ENCODE measurements around the gene PALD1. TPM values are rescaled to one million over a fixed set of nuclear protein-coding genes. Genes with fewer than 3 reads are reported as not detected.
A peak's percentile ranks its signal among the peaks of the same experiment; 100 is the strongest.

Gene PALD1
- total RNA-seq, 2 donors from 2014 or later: 0.20 to 4.8 TPM

GRCh38 chr10:70508912-70509756 lies 30.6 kb downstream of the PALD1 start:
- Mint-ChIP-seq H3K9me3 (no peaks in the 10 kb centered on the region), H3K36me3 (no peaks in the 10 kb centered on the region), H3K27ac (no peak overlapping the region)
- DNase-seq (ENCODE audit: low spot score in 2 of 2) (no peak), ATAC-seq (no peak)

DNA sequence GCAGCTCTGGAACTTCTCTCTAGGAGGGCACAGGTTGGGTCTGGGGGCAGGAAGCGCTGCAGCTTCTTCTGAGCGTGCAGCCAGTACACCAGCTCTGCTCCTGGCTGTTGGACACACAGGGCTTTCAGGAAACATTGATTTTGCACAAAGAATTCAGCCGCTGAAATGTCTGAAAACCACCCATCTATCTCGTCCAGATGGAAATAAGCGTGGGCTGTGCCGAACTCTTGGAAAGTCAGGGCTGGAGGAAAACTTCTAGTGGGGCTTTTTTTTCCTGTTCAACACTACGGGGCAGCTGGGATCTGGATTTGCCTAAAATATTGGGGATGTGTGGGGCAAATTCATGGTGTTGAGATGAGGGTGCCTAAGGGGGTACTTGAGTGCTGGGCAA lies 31.2 kb downstream of the PALD1 start:
- Mint-ChIP-seq H3K9me3 (no peaks in the 10 kb centered on the region), H3K27ac (no peak overlapping the region), H3K36me3 (no peaks in the 10 kb centered on the region)
- ATAC-seq: no peak
- DNase-seq (ENCODE audit: low spot score in 2 of 2): no peak

DNA sequence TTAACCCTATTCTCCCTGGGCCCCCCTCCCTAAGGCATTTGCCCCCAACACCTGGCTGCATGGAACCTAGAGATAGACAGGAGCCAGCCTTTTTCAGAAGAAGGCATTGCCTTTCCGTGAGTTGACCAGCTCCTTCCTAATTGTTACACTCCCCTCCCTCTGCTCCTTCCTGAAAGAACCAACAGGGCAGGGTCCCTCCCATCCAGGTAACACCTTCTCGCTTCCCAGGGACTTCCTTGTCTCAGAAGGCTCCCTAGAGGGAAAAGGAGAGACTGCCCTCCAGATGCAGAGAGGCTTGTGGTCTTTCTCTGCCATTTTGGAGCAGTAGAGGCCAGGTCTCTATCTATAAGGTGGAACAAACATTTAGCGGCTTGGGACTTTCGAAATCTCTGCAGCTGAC lies 31.9 kb downstream of the PALD1 start:
- ATAC-seq: no peak
- no peak for DNase-seq (ENCODE audit: low spot score in 2 of 2)
- Mint-ChIP-seq H3K9me3 (no peaks in the 10 kb centered on the region), H3K36me3 (no peaks in the 10 kb centered on the region), H3K27ac (no peak overlapping the region)

DNA sequence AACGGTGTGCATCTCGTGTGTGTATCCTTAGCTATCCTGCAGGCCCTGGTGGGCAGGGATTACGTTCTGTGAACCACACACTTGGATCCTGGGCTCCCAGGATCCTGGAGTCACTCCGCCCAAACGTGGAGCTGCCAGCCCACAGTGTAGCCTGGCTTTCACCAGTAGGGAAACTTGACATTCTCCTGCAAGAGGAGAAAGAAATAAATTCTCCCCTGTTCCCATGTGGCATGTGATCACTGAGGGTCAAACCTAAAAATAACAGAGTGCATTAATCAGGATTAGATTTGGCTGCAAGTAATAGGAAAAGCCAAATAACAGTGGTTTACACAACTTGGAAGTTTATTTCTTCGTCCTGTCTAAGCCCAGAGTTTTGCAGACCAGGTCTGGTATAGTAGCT lies 32.3 kb downstream of the PALD1 start:
- no peak for DNase-seq (ENCODE audit: low spot score in 2 of 2)
- no peaks in the 10 kb centered on the region for H3K36me3 Mint-ChIP-seq
- no peak overlapping the region for H3K27ac Mint-ChIP-seq
- ATAC-seq: no peak
- H3K9me3 Mint-ChIP-seq: no peaks in the 10 kb centered on the region

- H3K36me3 Mint-ChIP-seq: no peaks in the 10 kb centered on the region
- no peak for DNase-seq (ENCODE audit: low spot score in 2 of 2)
- no peak overlapping the region for H3K27ac Mint-ChIP-seq
- no peak for ATAC-seq
- H3K9me3 Mint-ChIP-seq: no peaks in the 10 kb centered on the region
Observed at GRCh38 chr10:70512149-70512639, 33.6 kb downstream of the PALD1 start.

- DNase-seq (ENCODE audit: low spot score in 2 of 2) (peak in 1 of 2 donors; percentile 63), ATAC-seq (peak; percentile 62 to 96)
- H3K9me3 Mint-ChIP-seq: no peaks in the 10 kb centered on the region
- no peaks in the 10 kb centered on the region for H3K36me3 Mint-ChIP-seq
- H3K27ac Mint-ChIP-seq: no peak overlapping the region
Observed at GRCh38 chr10:70513848-70514309, 35.3 kb downstream of the PALD1 start.

DNA sequence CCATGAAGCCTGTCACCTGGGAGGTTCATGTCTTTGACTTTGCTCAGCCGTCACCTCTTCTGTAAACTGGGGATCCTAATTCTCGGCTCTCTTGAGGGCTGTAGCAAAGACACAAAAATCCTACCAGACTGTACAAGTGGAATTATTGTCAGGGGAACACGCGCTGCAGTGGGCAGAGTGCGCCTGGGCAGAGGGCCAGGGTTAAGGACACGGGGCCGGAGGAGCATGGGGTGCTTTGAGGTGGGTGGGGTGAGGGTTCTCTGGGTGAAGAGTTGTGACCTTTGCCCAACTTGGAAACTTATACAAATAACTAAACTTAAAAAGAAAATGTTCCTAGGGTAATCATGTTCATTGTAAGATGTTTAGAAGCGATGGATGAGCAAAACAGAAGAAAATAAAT lies 36.0 kb downstream of the PALD1 start:
- H3K27ac Mint-ChIP-seq: peak overlapping the region in 1 of 2 donors; percentile 19
- DNase-seq (ENCODE audit: low spot score in 2 of 2): no peak
- H3K9me3 Mint-ChIP-seq: no peaks in the 10 kb centered on the region
- ATAC-seq: no peak
- H3K36me3 Mint-ChIP-seq: no peaks in the 10 kb centered on the region

DNA sequence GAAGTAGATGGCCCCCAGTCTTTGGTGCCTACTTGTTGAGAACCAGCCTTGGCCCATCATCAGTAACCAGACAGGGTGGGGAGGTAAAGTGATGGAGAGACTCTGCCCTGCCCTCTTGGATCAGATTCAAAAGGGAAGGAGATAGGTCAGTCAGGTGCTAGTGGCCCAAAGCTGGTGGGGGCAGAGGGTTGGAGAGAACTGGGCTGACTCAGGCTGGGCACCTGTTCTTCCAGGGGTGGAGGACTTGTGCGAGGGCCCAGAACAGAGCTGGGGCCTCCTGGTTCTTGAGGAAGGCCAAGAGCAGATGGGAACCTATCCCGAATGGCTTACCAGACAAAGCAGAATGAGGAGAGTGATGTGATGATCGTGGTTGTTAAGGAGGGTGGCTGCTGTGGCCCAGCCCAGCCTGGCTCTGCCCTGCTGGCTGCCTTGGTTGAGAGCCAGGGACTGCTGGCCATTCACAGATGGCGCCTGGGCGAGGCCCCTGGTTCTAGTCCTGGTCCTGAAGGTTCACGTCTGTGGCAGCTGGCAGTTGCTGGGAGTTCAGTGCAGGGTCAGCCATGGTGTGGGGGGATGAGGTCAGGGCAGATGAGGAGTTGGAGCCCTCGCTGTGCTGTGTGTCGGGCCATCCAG lies 36.6 kb downstream of the PALD1 start:
- no peak for ATAC-seq
- H3K27ac Mint-ChIP-seq: peak overlapping the region in 1 of 2 donors; percentile 19
- no peaks in the 10 kb centered on the region for H3K36me3 Mint-ChIP-seq
- DNase-seq (ENCODE audit: low spot score in 2 of 2): no peak
- no peaks in the 10 kb centered on the region for H3K9me3 Mint-ChIP-seq

GRCh38 chr10:70518695-70519094 lies 40.1 kb downstream of the PALD1 start:
- Mint-ChIP-seq H3K27ac (no peak overlapping the region), H3K36me3 (no peaks in the 10 kb centered on the region), H3K9me3 (no peaks in the 10 kb centered on the region)
- ATAC-seq (no peak), DNase-seq (ENCODE audit: low spot score in 2 of 2) (no peak)

DNA sequence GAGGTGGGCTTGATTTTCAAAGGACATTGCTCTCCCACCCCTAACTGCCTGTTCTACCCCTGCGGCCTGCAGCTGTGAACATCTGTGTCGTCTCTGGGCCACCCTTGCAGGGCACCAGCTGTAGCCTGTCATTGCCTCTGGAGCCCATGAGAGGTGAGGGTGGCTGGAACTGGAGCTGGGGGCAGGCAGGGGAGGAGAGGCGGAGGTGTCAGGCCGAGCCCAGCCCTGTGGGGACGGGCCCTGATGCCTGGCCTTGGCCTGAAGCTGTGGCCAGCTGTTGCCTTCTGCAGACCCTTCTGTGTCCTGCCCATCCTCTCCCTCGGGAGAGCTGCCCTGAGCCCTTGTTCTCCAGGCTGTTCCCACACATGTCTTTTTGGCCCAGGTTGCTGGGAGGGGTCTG lies 44.5 kb downstream of the PALD1 start:
- no peak overlapping the region for H3K27ac Mint-ChIP-seq
- no peak for ATAC-seq
- H3K36me3 Mint-ChIP-seq: no peaks in the 10 kb centered on the region
- DNase-seq (ENCODE audit: low spot score in 2 of 2): no peak
- H3K9me3 Mint-ChIP-seq: no peaks in the 10 kb centered on the region

- ATAC-seq (no peak), DNase-seq (ENCODE audit: low spot score in 2 of 2) (no peak)
- H3K9me3 Mint-ChIP-seq: no peaks in the 10 kb centered on the region
- no peak overlapping the region for H3K27ac Mint-ChIP-seq
- no peaks in the 10 kb centered on the region for H3K36me3 Mint-ChIP-seq
Observed at GRCh38 chr10:70523549-70523948, 45.0 kb downstream of the PALD1 start.

DNA sequence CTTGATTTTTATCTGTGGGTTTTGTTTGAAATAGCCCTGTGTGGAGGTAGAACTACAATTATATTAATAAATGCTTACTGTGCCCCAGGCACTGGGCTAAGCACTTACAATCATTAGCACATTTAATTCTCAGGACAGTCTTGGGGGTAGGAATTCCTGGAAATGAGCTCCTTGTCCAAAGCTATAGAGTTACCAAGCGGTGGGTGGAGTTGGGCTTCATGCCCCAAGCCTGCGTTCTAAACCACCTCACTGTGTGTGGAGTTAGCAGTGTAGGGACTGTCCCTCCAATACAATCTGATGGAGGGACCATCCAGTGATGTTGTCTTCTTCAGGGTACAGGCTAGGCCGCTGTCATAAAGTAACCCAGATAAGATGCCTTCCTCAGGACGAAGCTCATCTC lies 49.7 kb downstream of the PALD1 start:
- Mint-ChIP-seq H3K36me3 (no peaks in the 10 kb centered on the region), H3K27ac (no peak overlapping the region), H3K9me3 (no peaks in the 10 kb centered on the region)
- ATAC-seq (no peak), DNase-seq (ENCODE audit: low spot score in 2 of 2) (no peak)

GRCh38 chr10:70528741-70529362 lies 50.3 kb downstream of the PALD1 start:
- no peaks in the 10 kb centered on the region for H3K9me3 Mint-ChIP-seq
- H3K36me3 Mint-ChIP-seq: no peaks in the 10 kb centered on the region
- ATAC-seq: peak in 1 of 2 donors; percentile 57
- no peak for DNase-seq (ENCODE audit: low spot score in 2 of 2)
- peak overlapping the region in 1 of 2 donors; percentile 23 for H3K27ac Mint-ChIP-seq

DNA sequence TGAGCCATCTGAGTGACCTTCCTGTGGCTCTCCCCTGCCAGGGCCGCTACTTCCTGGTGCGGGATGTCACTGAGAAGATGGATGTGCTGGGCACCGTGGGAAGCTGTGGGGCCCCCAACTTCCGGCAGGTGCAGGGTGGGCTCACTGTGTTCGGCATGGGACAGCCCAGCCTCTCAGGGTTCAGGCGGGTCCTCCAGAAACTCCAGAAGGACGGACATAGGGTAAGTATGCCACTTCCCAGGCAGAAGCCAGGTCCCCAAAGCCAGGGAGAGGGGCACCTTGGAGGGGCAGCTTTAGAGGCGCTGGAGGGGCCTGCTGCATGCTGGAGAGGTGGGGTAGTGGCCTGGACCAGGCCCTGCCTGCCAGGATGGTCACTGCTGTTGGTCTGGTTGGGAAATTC lies 51.3 kb downstream of the PALD1 start:
- H3K27ac Mint-ChIP-seq: no peak overlapping the region
- no peak for ATAC-seq
- DNase-seq (ENCODE audit: low spot score in 2 of 2): no peak
- no peaks in the 10 kb centered on the region for H3K36me3 Mint-ChIP-seq
- H3K9me3 Mint-ChIP-seq: no peaks in the 10 kb centered on the region

DNA sequence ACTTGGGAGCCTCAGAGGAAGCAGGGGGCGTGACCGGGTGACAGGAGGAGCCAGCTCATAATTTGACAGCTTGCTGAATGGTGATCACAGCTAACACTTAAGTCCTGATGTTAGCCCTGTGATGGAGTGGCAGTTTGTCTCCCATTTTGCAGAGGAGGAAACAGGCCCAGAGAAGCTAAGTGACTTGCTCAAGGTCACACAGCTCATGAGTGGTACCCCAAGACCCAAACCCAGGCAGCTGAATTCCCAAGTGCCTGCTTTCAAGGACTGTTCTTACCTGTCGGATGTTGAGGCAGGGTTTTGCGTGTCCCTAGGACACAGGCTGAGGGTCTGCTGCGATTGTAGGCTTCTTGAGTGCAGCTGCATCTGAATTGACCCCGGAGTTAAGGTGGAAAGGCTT lies 51.7 kb downstream of the PALD1 start:
- Mint-ChIP-seq H3K9me3 (no peaks in the 10 kb centered on the region), H3K36me3 (no peaks in the 10 kb centered on the region), H3K27ac (no peak overlapping the region)
- ATAC-seq (no peak), DNase-seq (ENCODE audit: low spot score in 2 of 2) (no peak)

GRCh38 chr10:70532554-70533188 lies 54.1 kb downstream of the PALD1 start:
- no peak overlapping the region for H3K27ac Mint-ChIP-seq
- no peak for ATAC-seq
- no peak for DNase-seq (ENCODE audit: low spot score in 2 of 2)
- no peaks in the 10 kb centered on the region for H3K9me3 Mint-ChIP-seq
- H3K36me3 Mint-ChIP-seq: no peaks in the 10 kb centered on the region

- no peaks in the 10 kb centered on the region for H3K9me3 Mint-ChIP-seq
- no peaks in the 10 kb centered on the region for H3K36me3 Mint-ChIP-seq
- H3K27ac Mint-ChIP-seq: no peak overlapping the region
- ATAC-seq: no peak
- DNase-seq (ENCODE audit: low spot score in 2 of 2): no peak
Observed at GRCh38 chr10:70533189-70533558, 54.6 kb downstream of the PALD1 start.

All from activated naive CD4-positive, alpha-beta T cell treated with anti-CD3 and anti-CD28 coated beads, Interleukin-2, amount 50 U/mL, for 72 hours (primary cell).